ENCODE results near the gene PHYHD1. TPM values are rescaled to one million over a fixed set of nuclear protein-coding genes. Genes with fewer than 3 reads are reported as not detected.
A peak's percentile ranks its signal among the peaks of the same experiment; 100 is the strongest.

PHYHD1 gene
- total RNA-seq (2014; rRNA removed), result 17.3 and 19.5 TPM in 2 replicates
- polyA plus RNA-seq (2012), result 26.2 TPM

DNA sequence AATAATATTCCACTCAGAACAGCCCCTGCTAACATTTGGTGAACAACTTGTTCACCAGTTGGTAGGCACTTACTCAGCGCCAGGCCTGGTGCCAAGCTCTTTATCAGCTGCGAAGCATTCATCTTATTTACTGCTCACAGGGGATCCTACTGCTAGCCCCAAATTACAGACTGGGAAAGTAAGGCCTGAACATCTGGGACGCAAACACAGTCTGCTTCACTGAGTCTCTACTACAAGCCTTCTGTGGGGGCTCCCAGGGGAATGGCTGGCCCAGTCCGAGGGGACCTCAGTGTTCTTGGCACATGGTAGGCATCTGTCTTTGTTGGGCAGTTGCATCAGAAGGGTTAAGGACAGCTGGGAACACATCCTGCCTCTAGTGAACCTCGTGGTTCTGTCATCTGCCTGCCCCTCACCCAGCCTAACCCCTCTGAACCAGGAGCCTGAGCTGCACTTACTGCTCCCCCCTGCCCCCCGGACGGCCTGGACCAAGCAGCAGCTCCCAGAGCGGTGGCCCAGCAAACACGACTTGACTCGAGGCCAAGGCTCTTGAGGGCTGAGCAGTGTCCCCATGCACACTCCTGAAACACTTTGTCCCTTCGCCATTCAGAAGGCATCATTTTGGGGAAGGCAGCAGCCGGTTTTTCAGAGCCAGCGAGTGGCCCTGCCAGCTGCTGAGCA, at the start of gene PHYHD1:
PHYHD1 (plus strand) TSS at position 602 of the 678 bp plus-strand sequence. CDS start 1,342 bp downstream, outside the sequence.
- DNase-seq (ENCODE audit: low read depth), result peak; percentile 97

DNA sequence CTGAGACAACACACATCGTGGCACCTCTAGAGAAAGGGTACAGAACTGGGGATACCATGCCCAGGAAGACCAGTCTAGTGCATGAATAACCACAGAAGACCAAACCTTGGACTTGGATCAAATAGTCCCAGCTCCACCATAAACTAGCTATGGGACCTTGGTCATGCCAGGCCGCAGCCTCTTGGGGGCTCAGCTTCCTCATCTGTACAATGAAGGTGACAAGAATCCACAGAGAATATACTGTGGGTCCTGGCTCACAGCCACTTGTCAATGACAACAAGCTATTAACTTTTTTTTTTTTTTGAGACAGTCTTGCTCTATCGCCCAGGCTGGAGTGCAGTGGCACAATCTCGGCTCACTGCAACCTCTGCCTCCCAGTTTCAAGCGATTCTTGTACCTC, 42.9 kb upstream of the PHYHD1 start:
- DNase-seq (ENCODE audit: low read depth), result no peak

DNA sequence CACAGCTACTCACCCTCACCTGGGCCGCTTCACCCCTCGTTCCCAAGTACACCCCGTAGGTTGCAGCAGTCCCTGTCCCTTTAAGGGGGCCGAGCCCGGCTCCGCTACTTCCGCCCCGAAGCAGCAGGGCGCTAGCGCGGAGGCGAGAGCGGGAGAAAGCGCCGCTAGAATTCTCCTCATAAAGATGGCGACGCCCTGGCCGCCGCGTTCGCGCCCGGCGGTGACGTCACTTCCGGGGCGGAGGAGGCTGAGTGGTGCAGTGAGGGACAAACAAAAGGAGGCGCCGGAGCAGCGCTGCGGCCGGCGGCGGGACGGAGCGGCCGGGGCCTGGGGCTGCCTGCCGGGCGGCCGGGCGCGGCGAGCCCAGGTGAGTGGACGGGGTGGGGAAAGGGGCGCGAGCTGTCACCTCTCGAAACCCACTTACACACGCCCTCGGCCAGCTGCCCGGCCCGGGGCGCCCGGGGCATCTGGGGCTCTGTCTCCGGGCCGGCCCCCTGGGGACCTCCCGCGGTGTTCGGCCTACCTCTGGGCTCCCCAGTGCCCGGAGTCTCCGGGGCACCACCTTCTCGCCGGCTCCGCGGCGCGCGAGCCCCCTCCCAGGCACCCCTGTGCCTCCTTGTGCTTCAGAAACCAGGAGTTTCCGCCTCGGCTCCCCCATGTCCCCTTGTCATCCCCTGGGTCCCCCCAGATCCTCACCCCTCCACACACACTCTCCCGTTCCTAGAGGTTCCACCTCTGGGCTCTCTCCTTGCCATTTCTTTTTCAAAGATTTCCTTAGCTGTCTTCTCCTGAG, 38.7 kb upstream of the PHYHD1 start, which contains the start of the genes KYAT1 and LRRC8A:
KYAT1 (minus strand) TSS at position 67 of the 793 bp plus-strand sequence. CDS start 36,545 bp downstream, outside the sequence.
LRRC8A (plus strand) TSS at position 250 of the 793 bp plus-strand sequence. CDS start 25,032 bp downstream, outside the sequence.
- DNase-seq (ENCODE audit: low read depth), result peak; percentile 96

DNA sequence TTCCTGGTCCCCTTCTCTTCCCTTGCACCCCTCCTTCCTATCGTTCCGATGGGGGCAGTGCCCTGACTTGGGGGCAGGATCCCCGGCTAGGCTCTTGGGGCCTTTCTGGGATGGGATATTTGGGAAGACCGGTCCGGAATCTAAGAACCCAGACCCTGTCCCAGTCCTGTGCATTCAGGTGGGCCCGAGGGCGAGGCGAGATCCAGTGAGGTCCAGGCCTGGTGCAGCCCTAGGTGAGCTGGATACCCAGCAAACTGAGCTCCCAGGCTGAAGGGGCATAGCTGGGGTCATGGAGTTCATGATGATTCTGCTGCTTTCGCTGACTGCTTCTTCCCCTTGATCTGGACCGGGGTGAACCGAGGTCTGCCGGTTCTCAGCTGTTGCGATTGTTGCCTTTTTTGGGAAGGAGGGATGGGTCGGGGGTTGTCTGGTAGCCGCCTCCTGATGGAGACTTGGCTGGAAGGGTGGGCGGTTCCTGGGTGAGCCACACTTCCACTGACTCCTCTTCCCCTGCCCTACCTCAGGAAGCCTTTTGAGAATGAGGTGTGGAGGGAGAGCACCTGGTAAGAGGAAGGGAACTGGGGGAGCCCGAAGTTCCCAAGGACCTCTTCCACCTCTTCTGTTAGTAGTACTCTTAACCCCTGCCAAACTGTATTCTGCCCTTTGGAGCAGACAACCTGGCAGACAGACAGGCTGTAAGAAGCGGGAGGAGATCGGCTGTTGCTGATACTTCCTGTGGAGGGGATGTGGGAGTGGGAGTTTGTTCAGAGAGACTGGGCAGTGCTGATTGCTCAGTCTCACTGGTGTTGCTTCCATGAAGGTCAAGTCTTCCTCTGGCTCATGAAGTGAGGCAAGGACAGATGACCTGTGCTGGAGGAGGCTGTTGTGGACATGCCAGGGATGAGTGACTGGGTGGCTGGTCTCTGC, 37.8 kb upstream of the PHYHD1 start:
- DNase-seq (ENCODE audit: low read depth), result peak; percentile 63

DNA sequence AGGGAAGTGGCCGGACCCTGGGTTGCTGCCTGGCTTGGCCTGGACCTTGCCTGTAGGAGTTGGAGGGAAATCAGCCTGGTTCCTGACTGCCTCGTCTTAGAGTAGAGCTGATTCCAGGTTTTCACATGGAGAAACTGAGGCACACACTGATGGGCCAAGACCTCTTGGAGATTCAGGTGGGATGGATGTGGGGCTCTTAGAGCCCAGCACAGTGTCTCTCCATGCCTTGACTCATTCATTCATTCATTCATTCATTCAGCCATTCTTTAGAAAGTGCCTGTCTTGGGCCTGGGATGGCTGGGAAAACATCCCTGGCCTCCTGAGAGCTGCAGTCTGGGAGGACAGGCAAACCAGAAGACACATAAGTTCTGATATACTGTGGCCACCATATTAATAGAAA, 36.6 kb upstream of the PHYHD1 start:
- no peak for DNase-seq (ENCODE audit: low read depth)

DNA sequence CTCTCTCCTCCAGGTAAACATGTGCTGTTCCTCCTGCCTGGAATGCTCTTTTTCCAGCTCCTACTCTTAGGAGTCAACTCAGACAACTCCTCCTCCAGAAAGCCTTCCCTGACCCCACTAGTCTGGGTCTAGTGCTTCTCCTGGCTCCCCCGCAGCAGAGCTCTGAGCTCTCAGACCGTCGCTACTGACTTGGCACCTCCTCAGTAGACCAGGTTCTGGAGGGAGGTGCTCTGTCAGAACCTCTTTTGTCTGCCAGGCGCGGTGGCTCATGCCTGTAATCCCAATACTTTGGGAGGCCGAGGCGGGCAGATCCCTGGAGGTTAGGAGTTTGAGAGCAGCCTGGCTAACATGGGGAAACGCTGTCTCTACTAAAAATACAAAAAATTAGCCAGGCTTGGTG, 35.4 kb upstream of the PHYHD1 start:
- no peak for DNase-seq (ENCODE audit: low read depth)

DNA sequence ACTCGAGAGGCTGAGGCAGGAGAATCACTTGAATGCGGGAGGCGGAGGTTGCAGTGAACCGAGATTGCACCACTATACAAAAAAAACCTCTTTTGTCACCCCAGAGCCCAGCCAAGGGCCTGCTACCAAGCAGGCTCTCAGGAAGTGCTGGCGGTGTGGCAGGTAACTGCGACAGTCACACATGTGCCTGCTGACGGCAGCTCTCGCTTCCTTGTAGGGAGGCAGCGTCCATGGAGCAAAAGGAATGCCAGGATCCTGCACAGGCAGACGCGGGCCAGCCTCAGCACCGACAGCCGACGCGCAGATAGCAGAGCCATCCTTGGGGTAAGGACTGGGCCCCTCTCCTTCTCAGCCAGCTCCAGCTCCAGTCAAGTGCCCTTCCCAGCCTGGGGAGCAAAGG, 35.0 kb upstream of the PHYHD1 start:
- DNase-seq (ENCODE audit: low read depth), result no peak

DNA sequence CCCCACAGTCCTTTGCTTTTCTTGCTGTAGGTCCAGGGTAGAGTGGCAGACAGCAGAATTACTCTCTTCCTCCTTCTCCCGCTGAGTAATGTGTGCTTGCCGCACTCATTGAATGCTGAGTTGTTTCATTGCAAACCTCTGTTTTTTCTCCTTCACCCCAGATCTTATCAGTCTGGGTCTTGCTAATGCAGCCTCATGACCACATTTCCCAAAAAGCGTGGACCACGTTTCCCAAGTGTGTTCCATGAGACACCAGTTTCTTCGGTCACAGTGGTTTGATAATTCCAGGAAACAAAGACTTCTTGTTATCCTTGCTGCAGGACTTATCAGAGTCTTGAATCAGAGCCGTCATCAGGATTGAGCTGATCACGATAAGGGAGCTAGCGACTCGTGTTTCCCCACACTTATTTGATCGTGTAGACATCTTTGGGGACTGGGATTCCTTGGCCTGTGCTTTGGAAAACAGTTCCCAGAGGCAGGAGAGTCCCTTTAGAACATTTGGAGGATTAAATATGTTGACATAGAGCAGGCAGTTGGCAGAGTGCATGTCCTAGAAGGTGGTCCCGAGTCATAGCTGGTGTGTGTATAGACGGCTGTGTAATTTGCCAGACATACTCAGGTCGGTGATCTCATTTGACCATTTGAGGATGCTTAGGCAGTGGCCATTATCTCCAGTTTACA, 34.4 kb upstream of the PHYHD1 start:
- no peak for DNase-seq (ENCODE audit: low read depth)

DNA sequence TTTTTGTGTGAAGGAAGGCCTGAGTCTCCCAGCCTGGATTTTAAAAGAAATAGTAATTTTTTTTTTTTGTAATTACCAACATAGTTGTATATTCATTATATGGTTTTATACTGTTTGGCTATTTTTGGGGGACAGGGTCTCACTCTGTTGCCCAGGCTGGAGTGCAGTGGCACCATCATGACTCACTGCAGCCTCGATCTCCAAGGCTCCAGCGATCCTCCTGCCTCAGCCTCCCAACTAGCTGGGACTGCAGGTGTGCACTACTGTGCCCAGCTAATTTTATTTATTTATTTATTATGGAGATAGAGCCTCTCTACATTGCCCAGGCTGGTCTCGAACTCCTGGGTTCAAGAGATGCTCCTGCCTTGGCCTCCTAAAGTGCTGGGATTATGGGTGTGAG, 33.7 kb upstream of the PHYHD1 start:
- no peak for DNase-seq (ENCODE audit: low read depth)

DNA sequence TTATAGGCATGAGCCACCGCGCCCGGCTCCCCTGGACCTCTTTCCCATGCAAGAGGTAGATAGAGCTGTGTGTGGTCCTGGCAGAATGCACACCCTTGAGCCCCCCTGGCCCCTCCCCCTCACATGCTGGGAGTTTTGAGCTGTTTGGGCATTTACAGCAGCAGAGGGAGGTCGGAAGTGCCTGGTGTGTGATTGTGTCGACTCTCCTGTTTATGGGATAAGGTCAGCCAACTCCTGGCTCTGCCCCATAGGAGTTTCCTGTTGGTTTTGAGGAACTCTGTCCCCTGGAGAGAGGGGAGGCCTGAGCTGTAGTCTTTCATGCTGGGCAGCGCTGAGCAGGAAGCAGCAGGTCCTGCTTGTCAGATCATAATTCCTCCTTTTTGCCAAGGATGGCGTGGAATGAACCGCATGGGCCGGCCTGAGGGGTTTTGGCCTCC, 32.9 kb upstream of the PHYHD1 start:
- no peak for DNase-seq (ENCODE audit: low read depth)

DNA sequence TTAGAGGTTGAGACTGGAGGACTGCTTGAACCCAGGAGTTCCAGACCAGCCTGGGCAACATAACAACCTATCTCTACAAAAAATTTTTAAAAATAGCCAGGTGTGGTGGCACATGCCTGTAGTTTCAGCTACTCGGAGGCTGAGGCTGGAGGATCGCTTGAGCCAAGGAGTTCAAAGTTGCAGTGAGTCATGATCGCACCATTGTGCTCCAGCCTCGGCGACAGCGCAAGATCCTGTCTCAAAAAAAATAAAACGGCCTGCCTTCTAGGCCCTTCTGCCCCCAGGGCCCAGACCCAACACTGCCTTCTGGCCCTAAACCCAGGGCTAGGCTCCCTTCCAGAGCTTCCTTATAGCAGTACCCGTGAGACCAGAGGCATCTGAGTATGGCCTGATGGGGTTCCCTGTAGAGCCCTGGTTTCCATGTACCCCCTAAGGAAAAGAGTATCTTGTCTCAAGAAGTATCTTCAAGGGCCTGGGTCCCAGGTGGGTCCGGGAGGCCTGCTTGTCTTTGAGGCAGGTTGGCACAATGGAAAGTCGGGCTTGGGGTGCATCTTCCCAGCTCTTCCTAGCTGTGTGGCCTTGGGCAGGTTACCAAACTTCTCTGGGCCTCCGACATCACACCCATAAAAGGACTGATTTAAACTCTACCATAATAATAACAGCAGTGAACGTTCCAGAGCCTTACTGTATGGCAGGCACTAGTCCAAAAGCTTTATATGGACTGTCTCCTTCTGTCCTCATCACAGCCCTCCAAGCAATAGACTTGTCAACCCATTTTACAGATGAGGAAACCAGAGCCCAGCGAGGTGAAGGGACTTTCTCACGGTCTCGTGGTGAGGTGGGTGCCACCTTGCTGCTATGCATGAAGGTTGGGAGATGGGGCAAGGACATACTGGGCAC, 29.2 kb upstream of the PHYHD1 start:
- no peak for DNase-seq (ENCODE audit: low read depth)

DNA sequence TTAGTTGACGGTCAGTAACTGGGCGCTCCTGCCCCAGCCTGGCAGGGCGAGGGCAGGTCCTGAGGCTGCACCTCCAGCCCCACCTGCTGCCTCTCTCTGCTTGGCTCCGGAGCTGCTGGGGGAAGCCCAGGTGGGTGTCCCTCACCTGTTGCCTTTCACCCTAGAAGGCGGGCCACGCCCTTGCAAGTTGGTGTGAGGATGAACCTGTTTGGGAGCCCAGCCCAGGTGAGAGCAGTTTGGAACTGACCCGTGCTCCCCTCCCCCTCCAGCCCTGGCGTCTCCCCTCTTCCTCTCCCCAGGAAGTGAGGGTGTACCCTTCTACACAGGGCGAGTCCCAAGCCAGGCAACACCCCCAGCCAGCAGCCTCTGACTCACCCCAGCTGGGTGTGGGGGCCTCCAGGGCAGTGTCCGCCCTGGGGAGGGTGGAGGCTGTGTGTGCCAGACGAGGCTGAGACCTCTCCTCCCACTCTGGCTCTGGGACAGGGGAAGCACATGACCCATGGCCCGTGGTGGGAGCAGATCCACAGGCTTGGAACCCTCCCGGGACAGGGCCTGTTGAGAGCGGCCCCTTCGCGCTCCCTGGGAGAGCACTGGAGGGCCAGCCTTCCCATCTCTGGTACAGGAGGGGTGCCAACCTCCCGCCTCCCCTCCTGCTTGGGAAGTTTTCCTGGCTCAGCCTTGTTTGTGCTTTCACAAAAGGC, 28.4 kb upstream of the PHYHD1 start:
- DNase-seq (ENCODE audit: low read depth), result peak; percentile 88

DNA sequence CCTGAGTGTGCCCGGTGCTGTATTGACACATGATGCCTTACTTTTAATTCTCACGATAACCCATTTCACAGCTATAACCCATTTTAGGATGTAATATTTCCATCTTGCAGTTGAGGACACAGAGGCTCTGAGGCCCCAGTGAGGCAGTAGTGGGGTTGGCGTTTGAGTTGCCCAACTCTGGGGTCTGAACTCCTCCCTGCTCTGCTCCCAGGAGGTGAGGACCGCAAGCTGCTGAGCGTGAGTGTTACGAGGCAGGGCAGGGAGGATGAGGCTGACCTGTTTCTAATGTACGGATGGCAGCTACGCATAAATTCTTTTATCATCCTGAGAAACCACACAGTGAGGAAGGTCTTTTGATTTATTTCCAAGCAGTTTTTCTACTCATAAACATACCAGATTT, 27.4 kb upstream of the PHYHD1 start:
- no peak for DNase-seq (ENCODE audit: low read depth)

DNA sequence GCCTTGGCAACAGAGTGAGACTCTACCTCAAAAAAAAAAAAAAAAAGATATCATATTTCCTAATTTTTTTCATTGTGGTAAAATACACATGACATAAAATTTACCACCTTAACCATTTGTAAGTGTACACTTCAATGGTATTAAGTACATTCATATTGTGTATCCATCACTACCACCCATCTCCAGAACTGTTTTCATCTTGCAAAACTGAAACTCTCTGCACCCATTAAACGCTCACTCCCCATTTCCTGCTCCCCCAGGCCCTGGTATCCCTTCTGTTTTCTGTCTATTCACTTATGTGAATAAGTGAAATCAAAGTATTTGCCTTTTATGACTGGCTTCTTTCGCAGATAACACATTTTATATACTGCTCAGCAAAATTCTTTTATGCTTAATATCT, 26.0 kb upstream of the PHYHD1 start:
- DNase-seq (ENCODE audit: low read depth), result no peak

DNA sequence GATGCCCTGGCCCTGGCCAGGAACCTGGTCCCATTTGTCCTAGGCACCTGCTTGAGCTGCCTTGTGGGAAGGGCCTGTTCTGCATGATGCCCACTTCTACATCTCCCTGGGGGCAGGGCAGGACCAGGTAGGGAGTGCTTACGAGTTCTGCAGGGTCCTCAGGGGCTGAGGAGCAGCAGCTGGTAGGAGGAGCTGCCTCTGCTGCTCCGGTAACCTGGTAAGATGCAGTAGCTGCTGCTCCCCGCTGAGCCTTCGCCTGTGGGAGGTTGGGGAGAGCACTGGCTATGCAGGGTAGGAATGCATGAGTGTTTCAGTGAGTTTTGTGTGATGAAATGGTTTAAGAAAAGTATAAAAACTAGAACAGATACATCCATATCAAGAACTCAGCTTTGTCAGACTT, 25.2 kb upstream of the PHYHD1 start:
- no peak for DNase-seq (ENCODE audit: low read depth)

DNA sequence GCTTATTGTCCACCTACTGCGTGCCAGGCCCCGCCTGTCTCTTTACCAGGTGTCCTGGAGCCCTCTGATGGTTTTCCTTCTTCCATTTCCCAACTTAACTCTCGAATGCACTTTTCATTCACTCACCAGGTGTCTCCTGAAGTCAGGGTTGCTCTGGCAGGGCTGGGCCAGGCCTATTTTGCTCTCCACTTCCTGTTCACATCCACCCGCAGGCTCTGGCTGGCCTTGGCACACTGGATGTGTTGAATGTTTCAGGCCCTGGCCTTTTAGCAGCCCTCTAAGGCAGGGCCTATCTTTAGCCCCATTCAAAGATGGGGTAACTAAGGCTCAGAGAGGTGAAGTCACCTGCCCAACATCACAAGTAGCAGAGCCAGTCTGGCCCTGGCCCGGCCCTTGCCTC, 22.4 kb upstream of the PHYHD1 start:
- no peak for DNase-seq (ENCODE audit: low read depth)

DNA sequence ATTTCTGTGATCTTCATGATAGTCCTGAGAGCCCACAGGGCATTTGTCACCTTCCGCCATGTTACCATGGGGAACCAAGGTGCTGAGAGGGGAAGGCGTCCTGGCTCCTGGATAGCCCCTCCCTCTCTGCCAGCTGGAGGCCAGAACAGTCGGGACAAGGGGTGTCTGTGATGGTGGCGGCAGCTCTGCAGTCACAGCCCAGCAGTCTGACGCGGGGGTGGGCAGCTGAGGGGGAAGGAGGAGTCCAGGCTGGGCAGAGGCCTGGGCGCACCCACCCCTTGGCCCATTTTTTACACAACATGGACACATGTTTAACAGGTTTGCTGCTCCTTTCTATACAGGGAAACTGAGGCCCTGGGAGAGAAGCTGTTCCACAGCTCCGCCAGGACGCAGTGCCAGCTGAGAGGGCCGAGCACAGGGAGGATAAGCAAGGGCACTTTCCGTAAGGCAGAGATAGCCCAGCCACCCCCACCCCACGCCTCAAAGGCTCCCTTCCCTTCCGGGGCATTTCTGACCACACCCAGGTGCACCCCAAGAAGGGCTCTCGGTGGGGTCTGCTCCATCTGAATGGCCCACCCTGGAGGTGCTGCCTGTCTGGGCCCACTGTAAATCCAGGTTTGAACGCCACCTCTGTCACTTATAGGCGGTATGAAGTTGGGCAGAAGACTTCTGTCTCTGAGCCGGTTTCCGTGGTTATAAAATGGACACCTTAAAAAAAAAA, 21.8 kb upstream of the PHYHD1 start:
- DNase-seq (ENCODE audit: low read depth), result no peak

DNA sequence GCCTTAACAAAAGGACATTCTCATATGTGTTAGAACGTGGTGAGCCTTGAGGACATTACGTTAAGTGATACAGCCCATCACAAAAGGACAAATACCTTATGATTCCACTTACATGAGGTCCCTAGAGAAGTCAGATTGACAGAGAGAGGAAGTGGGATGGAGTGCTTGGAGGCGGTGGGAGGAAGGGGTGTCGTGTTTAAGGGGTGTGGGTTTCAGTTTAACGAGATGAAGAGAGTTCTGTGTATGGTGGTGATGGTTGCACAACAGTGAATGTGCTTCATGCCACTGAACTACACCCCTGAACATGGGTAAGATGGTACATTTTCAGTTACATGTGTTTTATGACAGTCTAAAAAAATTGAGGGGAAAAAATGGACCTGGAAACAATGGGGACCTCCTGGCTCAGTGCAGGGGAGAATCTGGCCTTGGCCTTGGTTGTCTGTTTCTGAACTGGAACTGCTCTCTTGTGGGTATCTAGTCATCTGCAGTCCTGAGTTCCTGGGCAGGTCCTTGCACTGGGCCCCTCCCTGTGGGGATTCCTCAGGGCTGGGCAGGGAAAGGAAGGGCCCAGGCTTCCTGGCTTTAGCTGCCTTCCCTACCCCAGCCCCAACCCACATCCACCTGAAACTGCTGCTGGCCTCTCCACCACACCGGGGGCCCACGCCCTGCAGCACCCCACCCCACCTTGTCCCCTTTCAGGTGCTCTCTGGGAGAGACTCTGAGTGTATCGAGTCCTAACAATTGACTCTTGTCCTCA, 21.0 kb upstream of the PHYHD1 start:
- no peak for DNase-seq (ENCODE audit: low read depth)
